Hepatocyte (in vitro differentiated cells): ENCODE data around the gene CASP8AP2.

Experiments used
- CTCF ChIP-seq: fragments of 200-600 bp; sonication (generic); IDR thresholded peaks from 2 replicates; pipeline ENCODE4 v1.5.1; 2016; ENCODE audit warnings: antibody characterized with exemption, mild to moderate bottlenecking; ENCODE audit not compliant: poor library complexity
- EZH2 ChIP-seq: fragments of 200-600 bp; sonication (generic); IDR thresholded peaks from 2 replicates; pipeline ENCODE4 v1.6.1; 2016; ENCODE audit warnings: antibody characterized with exemption, mild to moderate bottlenecking, borderline replicate concordance

- no peak for TF ChIP-seq CTCF
- TF ChIP-seq EZH2, result no peak
Observed at GRCh38 chr6:89862698-89863097, 33.0 kb downstream of the CASP8AP2 start.
